NCI-H446 (cell line): ENCODE measurements around the gene MEGF6.

Experiments
- DNase-seq, 2 experiments: peaks; one replicate each; lab custom pipeline; 2025; lab: John Stamatoyannopoulos, UW

The MEGF6 gene

DNA sequence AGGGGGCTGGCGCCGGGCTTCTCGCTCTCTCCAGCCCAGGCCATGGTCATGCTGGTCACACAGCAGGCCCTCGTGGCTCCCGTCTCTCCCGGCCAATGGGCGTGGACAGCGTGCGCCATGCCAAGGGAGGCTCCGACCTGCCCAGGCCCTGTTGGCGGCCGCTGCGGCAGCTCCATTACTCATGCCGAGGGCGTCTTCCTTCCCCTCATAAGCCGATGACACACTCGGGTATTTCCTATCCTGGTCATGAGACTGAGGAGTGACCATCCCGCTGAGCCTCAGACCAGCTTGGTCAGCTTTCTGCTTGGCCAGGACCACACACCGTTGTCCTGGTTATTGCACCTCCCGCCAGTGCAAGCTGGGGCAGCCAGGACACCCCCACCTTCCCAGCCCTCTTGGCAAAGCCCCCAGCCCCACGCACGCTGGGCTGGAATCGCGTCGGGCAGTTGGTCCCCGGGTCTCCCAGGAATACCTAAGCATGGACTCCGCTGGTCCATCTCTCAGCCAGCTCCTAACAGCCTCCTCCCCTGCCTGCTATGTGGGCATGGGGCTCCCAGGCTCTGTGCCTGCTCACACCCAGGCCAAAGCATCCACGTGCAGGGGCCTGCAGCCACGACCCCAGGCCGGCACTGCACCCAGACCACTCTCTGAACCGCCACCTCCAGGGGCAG is 107.0 kb downstream of the MEGF6 start:
- DNase-seq: no peak

DNA sequence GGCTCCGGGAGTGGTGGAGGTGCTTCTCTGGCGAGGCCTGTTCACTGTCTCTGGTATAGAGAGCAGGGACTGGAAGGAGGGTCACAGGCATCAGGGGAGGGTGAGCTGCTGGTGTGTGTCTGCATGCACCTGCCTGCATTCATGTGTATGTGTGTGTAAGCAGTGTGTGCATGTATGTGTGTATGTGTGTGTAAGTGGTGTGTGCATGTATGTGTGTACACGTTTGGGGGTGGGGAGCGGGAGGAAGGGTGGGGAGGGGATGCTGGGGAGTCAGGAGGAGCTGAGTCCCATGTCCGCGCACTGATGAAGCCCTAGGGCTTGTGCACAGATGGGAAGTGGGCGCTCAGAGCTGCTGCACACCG is 107.8 kb downstream of the MEGF6 start:
- DNase-seq: no peak

DNA sequence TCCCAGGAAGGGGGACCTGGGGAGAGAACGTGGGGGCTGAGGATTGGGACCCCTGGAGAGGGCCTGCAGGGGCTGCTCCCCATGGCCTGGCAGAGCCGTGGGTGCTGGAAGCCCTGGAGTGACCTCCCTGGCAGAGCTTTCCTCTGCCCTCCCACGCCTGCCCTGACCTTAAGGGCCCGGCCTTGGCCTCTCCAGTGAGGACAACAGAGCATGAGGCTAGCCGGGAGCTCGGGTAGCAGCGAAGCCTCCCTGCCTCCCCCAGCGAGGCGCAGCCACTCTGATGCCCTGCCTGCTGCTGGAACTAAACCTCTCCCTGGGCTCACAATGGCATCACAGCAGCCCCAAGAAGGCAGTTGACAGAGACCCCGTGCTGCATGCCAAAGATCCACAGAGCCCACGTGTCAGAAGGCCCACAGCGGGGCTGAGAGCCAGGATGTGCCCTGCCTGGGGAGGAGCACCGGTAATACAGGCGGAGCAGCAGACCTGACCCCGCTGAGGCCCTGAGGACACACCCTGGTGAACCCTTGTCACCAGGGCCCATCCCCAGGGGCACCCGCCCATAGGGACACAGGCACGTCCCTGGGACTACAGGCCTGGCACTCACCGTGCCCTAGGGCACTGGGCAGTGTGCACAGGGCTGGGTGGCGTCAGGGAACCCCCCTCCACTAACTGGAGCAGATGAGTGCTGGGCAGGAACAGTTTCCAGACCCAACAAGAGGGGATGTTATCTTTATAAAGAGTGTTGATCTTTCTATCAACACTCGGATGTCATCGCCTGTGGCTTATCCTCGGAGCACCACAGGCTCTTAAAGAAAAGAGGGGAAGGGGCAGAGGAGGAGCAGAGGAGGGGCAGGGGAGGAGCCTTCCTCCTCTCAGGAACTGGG is 108.4 kb downstream of the MEGF6 start:
- DNase-seq: no peak

DNA sequence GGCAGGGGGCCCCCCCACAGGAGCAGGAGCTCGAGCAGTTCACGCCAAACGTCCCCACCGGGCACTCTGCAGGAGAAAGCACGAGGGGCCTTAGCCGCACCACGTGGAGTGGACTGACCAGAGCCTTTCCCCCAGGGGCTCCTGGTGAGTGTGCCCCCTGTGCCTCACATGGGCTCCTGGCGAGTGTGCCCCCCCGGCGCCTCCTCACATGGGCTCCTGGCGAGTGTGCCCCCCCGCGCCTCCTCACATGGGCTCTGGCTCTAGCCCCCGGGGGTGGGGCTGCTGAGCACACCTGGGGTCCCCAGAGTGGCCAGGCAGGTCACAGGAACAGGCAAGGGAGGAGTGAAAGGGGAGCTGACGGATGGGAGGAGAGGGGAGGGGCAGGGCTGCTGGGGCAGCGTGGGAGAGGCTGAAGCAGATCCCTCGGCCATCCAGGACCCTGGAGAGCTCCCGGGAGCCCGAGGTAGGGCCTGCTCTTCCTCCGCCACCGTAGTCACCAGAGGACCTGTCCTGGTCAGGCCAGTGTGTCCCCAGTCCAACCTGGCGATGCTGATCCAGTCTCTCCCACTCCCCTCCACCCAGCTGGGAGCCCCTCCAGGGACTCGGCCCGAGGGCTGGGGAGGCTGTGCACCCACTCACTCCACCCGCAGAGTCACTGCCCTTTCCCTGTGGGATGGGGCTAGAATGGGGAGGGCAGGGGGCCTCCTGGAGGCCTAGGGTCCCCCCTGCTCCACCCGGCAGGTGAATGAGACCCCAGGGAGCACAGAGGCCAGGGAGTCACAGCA is 109.3 kb downstream of the MEGF6 start:
- peak in 1 of 2 experiments; percentile 29 for DNase-seq

DNA sequence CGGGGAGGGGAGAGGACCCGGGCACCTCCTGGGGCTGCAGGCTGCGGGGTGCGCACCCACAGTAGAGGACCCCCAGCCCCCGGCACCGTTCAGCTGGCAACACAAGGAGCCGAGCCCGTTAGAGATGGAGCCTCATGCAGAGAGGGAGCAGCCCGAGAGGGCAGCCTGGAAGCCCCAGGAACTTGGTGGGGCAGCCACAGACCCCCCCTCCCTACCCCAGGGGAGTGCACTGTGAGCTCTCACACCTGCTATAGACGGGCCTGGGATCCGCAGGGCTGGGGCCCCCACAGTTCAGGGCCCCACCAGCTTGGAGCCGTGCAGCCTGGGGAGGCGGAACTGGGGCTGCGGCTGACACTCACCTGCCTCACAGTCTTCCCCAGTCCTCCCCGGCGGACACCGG is 109.9 kb downstream of the MEGF6 start:
- no peak for DNase-seq

DNA sequence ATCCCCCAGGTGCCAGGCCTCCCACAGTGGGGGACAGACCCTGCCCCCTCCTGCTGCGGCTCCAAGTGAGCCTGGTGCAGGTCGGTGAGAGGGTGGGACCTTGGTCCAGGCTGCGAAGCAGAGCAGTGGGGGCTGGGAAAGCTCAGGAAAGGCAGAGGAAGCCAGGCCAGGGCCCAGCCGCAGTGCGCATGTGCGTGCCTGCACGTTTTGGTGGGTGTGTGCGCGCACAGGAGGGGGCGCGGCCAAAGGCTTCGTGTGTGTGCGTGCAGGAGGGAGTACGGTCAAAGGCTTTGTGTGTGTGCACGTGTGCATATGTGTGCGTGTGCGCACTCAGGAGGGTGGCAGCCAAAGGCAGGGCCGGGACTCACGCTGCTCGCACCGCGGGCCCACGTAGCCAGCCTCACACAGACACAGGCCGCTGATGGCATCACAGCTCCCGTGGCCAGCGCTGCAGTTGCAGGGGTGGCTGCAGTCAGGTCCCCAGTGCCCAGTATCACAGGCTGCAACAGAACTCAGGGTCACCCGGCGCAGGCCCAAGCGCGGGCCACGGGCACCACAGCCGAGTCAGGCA is 111.0 kb downstream of the MEGF6 start:
- DNase-seq: no peak

DNA sequence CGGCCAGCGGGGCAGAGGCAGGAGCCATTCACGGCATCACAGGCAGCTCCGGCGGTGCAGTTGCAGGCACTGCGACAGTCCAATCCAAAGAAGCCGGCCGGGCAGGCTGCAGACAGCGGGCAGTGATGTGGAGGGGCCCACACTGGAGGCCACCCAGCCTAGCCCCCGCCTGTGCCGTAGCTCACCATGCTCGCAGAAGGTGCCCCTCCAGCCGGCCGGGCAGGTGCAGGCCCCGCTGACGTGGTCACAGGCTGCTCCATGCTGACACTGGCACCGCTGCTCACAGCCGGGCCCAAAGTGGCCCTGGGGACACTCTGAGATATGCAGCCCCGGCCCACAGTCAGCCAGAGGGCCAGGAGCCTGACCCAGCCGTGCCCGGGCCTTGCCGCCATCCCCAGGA is 111.7 kb downstream of the MEGF6 start:
- no peak for DNase-seq

DNA sequence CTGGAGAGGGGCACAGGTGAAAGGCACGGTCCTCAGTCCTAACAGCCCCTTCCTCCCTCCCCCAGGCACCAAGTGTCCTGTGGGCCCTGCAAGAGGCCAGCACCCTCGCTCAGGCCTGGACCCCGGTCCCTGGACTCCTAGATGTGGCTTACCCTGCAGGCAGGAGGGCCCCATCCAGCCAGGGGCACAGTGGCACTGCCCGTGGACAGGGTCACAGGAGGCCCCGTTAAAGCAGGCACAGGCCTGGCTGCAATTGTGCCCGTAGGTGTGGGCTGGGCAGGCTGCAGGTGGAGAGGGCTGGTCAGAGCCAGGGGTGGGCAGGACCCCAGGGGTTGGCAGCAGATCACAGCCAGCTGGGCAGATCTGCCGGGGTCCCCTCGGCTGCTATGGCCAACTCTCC is 112.3 kb downstream of the MEGF6 start:
- DNase-seq: no peak

DNA sequence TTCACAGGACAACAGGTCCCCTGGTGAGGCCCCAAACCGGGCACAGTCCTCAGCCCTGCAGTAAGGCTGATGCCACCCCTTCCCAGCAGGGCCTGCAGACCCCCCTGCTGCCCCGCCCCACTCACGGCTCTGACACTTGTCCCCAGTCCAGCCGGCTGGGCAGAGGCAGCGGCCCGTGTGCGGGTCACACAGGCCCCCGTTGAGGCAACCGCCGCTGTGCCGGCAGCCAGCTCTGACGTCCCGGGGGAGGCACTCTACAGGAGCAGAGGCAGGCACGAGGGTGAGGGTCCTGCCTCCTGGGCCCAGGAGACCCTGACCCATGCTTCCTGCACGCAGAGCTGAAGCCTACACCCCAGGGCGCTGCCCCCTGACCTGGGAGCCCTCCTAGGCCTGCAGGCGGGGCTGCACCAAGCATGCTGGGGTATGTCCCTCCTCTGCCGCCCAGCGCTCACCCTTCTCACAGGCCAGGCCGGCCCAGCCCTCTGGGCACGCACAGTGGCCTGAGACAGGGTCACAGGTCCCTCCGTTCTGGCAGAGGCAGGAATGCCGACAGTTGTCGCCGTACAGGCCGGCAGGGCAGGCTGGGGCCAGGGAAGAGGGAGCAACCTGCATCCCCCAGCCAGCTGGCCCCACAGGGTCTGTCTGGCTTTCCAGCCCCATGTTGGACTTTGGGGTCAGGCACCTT is 112.9 kb downstream of the MEGF6 start:
- DNase-seq: no peak

DNA sequence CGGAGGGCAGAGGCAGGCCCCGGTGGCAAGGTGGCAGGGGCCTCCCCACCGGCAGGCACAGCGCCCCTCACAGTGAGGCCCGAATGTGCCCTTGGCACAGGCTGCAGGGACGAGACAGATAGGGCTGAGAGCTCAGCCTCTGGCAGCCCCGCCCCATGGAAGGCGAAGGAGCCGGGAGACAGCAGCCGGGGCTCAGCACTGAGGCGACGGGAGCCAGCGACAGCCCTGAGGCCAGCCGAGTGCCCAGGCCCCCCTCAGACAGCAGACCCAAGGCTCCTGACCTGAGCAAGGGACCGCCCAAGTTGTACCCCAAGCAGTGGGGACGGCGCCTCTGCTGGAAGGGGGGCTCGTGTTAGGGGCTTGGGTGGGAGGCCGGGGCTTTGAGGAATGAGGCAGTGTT is 113.8 kb downstream of the MEGF6 start:
- no peak for DNase-seq

DNA sequence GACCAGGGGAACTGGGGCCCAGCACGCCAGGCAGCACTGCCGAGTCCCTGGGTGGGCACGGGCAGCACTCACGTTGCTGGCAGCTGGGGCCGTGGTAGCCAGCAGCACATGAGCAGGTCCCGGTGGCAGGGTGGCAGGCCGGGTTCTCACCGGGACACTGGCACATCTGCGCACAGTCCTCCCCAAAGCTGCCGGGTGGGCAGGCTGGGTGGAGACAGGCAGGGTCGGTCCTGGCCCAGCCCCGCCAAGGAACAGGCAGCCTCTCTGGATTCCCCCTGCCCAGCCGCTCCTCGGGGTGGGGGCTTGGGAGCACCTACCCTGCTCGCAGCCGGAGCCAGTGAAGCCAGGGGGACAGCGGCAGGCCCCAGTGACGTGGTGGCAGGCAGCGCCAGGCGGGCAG is 114.4 kb downstream of the MEGF6 start:
- DNase-seq: no peak

DNA sequence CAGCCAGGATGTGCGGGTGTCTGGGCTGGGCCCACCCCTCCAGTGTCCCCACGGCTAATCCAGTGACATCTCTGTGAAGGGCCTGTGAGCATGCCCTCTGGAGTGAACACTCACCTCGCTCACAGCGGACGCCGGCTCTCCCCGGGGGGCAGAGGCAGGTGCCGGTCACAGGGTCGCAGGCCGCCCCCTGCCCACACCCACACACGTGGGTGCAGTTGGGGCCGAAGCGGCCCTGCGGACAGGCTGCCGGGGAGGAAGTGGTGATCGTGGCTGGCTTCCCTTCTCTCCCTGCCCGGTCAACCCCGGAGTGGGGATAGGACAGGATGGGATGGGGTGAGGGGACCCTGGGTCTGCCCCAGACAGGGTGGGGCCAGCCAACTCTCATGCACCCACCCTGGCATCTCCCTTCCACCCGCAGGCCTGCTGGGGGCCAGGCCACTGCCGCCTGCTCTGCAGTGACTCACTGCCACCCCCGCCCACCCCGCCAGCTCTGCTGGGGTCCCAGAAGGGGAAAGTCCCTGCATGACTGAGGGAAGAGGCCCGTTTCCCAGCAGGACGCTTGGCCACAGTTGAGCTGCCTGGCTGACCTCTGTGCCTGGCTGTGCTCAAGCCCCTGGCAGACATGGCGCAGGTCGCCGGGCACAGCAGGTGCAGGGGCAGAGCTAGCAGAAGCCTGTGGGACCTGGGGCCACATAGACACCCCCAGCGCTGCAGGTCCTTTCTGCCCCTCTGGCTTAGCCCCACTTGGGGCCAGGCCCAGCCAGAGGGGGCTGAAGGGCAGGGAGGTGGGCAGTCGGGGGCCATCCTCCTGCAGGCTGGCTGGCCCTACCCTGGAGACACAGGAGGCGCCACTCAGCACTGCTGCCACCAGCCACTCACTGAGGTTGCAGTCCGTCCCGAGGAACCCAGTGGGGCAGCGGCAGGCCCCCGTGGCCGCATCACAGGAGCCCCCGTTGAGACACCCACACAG is 115.2 kb downstream of the MEGF6 start:
- no peak for DNase-seq

DNA sequence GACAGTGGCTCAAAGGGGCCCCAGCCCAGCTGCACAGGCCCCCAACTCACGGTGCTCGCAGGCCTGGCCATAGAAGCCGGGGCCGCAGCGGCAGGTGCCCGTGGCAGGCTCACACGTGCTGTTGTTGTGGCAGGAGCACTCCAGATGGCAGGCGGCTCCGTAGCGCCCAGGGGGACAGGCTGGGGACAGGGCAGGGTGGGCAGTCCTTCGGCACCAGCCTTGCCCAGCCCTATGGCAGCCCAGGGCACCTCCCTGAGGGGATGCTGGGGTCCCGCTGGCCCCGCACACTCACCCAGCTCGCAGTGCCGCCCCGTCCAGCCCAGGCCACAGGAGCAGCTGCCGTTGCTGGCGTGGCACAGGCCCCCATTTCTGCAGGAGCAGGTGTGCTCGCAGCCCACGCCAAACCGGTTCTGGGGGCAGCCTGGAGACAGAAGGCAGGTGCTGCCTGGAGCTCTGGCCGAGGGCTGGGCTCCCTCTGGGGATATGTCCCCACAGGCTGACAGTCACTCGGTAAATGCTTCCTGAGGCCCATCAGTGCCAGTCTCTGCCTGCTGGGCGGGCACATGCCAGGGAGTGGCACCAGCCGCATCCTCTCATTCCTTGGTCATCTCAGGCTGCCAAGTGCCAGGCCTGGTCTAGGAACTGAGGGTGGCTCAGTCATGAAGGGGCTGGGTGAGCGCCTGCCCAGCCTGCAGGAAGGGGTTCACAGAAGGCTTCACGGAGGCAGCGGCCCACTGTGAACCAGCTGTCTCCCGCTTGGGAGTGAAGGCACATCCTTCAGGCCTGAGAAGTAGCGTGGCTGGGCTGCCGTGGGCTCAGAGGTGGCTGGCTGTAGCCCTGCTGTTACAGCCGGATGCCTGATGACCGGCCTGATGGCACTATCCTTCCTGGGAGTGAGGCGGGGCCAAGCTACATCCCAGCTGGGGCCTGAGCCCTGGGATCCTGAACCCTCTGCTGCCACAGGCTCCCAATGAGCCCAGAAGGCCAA is 116.7 kb downstream of the MEGF6 start:
- no peak for DNase-seq

DNA sequence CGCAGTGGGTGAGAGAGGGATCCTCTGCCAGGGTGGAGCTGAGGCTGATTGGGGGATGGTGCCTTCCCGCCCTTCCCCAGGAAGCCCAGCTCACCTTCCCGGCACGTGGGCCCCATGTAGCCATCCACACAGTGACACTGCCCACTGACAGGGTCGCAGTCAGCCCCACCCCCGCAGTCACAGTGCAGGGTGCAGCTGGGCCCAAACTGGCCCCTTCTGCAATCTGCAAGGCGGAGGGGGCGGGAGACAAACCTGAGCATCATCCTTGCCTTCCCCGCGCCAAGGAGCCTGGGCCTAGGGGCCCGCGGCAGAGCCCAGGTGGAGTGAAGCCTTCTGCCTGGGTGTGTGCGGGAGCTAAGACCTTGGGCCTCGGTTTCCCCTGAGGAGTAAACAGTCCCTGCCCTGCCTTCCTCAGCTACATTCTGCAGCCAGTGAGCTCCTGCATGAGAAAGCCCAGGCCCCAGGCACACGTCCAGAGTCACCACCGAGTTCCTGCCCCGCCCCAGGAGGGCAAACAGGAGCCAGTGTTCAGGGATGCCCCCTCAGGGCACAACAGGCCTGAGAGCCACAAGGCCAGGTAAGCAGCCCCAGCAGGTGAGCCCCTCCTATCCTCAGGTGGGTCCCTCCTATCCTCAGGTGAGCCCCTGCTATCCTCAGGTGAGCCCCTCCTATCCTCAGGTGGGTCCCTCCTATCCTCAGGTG is 118.6 kb downstream of the MEGF6 start:
- DNase-seq: no peak

DNA sequence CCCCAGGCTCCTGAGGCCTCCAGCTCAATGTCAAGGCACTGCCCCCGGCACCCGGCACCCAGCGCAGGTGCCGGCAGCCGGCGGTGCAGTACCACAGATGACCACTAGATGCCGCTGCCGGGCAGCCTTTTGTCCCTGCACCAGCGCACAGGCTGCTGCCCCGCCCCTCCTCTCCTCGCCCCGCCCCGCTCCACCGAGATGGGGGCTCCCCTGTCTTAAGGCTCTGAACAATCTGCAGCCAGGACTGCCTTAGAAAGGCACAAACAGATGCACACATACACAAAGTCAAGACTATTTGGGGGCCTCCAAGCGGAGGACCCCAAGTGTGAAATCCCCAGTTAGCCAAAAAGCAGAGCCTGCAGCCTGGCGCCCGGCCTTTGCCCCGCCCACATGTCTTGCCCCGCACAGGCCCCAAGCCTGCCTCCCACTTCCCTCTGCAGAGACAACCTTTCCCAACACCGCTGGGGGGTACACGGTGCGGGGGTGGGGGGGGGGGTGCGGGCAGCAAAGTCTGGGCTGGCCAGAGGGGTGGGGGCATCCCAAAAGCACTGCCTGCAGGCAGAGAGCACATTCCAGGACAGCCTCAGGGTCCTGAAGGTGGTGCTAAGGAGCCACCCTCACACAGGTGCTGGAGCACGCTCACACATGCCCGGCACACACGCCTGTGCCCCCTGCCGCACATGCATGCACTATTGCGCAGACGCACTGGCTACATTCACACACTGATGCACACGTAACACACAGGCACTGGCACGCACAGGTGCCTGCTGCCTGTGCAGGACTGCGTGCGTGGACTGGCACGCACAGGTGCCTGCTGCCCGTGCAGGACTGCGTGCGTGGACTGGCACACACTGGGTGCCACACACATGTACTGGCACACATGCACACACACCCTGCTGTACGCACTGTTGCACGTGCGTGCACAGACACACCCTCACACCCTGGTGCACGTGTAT is 119.7 kb downstream of the MEGF6 start:
- peak; percentile 19 to 69 for DNase-seq

DNA sequence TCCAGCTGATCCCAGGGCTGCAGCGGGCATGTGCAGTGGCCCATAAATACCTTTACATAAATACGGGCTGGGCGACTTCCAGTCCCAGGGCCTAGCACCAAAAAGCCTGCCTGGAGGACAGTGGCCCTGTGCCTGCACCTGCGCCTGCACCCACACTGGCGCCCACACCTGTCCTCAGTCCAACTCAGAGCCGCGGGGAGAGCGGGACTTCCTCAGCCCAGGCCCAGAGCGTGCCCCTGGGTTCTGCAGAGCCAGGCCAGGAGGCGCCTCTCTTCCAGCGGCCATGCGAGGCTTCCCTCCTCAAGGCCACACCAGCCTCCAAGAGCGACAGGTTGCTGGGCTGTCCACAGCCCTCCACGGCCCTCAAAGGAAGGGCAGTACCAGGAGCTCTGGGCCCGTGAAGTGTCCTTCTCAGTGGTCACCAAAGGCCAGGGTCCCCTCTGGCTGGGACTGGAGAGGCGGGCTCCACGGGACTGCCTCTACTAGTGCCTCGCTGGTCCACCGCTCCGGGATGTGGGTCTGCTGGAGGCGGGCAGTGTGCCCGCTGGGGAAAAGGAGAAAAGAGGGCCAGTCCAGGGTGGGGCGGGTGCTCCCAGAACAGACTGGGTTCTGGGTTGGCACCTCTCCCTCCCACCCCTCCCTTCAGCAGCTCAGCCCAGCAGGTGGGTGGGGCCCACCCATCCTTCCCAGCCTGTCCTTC is 121.1 kb downstream of the MEGF6 start:
- DNase-seq: no peak

DNA sequence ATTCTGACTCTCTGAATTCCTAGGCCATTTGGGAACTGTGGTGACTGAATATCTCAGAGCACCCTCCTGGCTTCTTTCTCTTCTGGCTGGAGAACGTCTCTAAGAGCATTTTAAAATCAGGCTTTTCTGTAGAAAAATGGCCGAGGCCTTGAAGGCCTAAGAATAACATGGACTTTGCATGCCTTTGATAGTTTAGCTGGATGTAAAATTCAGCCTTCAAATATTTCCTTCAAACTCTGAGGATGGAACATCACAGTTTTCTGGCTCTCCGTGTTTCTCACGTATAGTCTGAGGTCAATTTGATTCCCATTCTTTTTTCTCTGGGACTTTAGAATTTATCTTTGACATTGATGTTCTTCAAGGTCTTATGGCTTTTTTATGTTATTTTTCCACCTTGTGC is 122.9 kb downstream of the MEGF6 start:
- no peak for DNase-seq
